H1 (cell line): ENCODE data around the gene TOP2B. TPM values are rescaled to one million over a fixed set of nuclear protein-coding genes. Genes with fewer than 3 reads are reported as not detected.

Source experiments
- CTCF ChIA-PET: fragments of 300-600 bp; sonication (Branson Sonifier 250); formaldehyde crosslinking; loops from one replicate; lab custom pipeline; 2021; ENCODE audit not compliant: partially characterized antibody; lab: Charles Lee
- POLR2A ChIA-PET: fragments of 300-600 bp; sonication (Branson Sonifier 250); formaldehyde crosslinking; loops from one replicate; lab custom pipeline; 2021; ENCODE audit warnings: inconsistent platforms; ENCODE audit not compliant: partially characterized antibody; lab: Charles Lee
- DNase-seq, 2 experiments: peaks; one replicate each; pipeline versions ENCODE4 v3.0.0 to v3.0.0-alpha.2; 2010 to 2022; ENCODE audit warnings: low spot score in 2 of 2, low read depth in 1 of 2, mixed read lengths in 1 of 2
- FAIRE-seq: peaks from 2 replicates; lab custom pipeline; 2011; peaks lifted over from hg19 to GRCh38; lab: Jason Lieb, UNC
- H2AFZ ChIP-seq: 2 replicates; pipeline ENCODE4 v1.8.1; 2012; ENCODE audit warnings: low read length, inconsistent platforms
- H2AK5ac ChIP-seq: 2 replicates; pipeline ENCODE4 v1.6.1; 2013; ENCODE audit warnings: low read depth, low read length
- H2BK120ac ChIP-seq: replicated peaks from 2 replicates; pipeline ENCODE3; 2013; ENCODE audit warnings: low read depth, low read length, inconsistent platforms
- H2BK12ac ChIP-seq: 2 replicates; pipeline ENCODE4 v1.6.1; 2013; ENCODE audit warnings: low read depth, low read length
- H2BK15ac ChIP-seq: 2 replicates; pipeline ENCODE4 v1.6.1; 2013; ENCODE audit warnings: low read length
- H2BK20ac ChIP-seq: 2 replicates; pipeline ENCODE4 v1.6.1; 2013; ENCODE audit warnings: low read length
- H2BK5ac ChIP-seq: 2 replicates; pipeline ENCODE4 v1.6.1; 2013; ENCODE audit warnings: low read depth, low read length
- H3K14ac ChIP-seq: 2 replicates; pipeline ENCODE4 v1.6.1; 2013; ENCODE audit warnings: inconsistent platforms; ENCODE audit not compliant: insufficient read length
- H3K18ac ChIP-seq: 2 replicates; pipeline ENCODE4 v1.6.1; 2013; ENCODE audit warnings: low read length; ENCODE audit errors: extremely low read depth
- H3K23ac ChIP-seq: 2 replicates; pipeline ENCODE4 v1.6.1; 2013; ENCODE audit warnings: inconsistent platforms; ENCODE audit not compliant: insufficient read length
- H3K23me2 ChIP-seq: 2 replicates; pipeline ENCODE4 v1.6.1; 2013; ENCODE audit warnings: low read depth, low read length
- H3K27ac ChIP-seq: 2 replicates; pipeline ENCODE4 v1.6.1; 2011; ENCODE audit warnings: low read depth, low read length, inconsistent platforms
- H3K27me3 ChIP-seq, 4 experiments: replicated peaks in 1 of 4; 1 replicate in 1 of 4; 2 replicates in 3 of 4; pipeline versions ENCODE4 v1.6.1 to v1.8.1; 2011 to 2013; ENCODE audit warnings: low read length in 3 of 4, mild to moderate bottlenecking in 3 of 4, inconsistent platforms in 2 of 4, mixed read lengths in 2 of 4, moderate library complexity in 1 of 4; ENCODE audit not compliant: control insufficient read depth in 3 of 4, insufficient read depth in 3 of 4; ENCODE audit errors: extremely low read depth in 1 of 4
- H3K36me3 ChIP-seq, 4 experiments: 2 replicates each; pipeline versions ENCODE4 v1.6.1 to v1.8.1; 2011 to 2013; ENCODE audit warnings: mild to moderate bottlenecking in 4 of 4, low read length in 3 of 4, moderate library complexity in 2 of 4, control low read depth in 1 of 4, inconsistent platforms in 1 of 4; ENCODE audit not compliant: insufficient read depth in 4 of 4, control insufficient read depth in 2 of 4
- H3K4ac ChIP-seq: replicated peaks from 2 replicates; pipeline ENCODE3; 2013; ENCODE audit warnings: low read length, low read depth, mixed read lengths, inconsistent platforms; ENCODE audit not compliant: insufficient read length
- H3K4me1 ChIP-seq, 4 experiments: replicated peaks in 1 of 4; 1 replicate in 1 of 4; 2 replicates in 3 of 4; pipeline versions ENCODE4 v1.6.1 to v1.8.1; 2011 to 2013; ENCODE audit warnings: low read length in 3 of 4, inconsistent platforms in 2 of 4, mixed read lengths in 1 of 4; ENCODE audit not compliant: insufficient read depth in 4 of 4, control insufficient read depth in 3 of 4
- H3K4me2 ChIP-seq, 2 experiments: 2 replicates each; pipeline versions ENCODE4 v1.6.1 to v1.8.1; 2011 to 2013; ENCODE audit warnings: low read depth in 2 of 2, low read length in 2 of 2, control low read depth in 1 of 2, inconsistent platforms in 1 of 2, mild to moderate bottlenecking in 1 of 2; ENCODE audit not compliant: insufficient read depth in 1 of 2
- H3K4me3 ChIP-seq, 4 experiments: fragments of 200-600, 300-600 bp in 1 of 4; sonication (generic), shearing (Covaris generic), sonication (Bioruptor Twin) in 1 of 4; 2 replicates each; pipeline versions ENCODE4 v1.5.1 to v1.8.1; 2011 to 2016; ENCODE audit warnings: low read length in 4 of 4, low read depth in 3 of 4, control low read depth in 2 of 4, inconsistent platforms in 2 of 4, mild to moderate bottlenecking in 2 of 4, mixed read lengths in 1 of 4, moderate library complexity in 1 of 4; ENCODE audit not compliant: insufficient read depth in 2 of 4; ENCODE audit errors: extremely low read depth in 1 of 4
- H3K56ac ChIP-seq: replicated peaks from 2 replicates; pipeline ENCODE3; 2013; ENCODE audit warnings: low read depth, mild to moderate bottlenecking, mixed read lengths, low read length, inconsistent platforms; ENCODE audit not compliant: insufficient read length
- H3K79me1 ChIP-seq: 2 replicates; pipeline ENCODE4 v1.6.1; 2013; ENCODE audit warnings: low read depth, low read length, control low read depth
- H3K79me2 ChIP-seq, 2 experiments: 2 replicates each; pipeline versions ENCODE4 v1.6.1 to v1.8.1; 2012 to 2013; ENCODE audit warnings: low read length in 2 of 2, mild to moderate bottlenecking in 2 of 2, inconsistent platforms in 1 of 2; ENCODE audit not compliant: insufficient read depth in 2 of 2, control insufficient read depth in 1 of 2
- H3K9ac ChIP-seq, 4 experiments: replicated peaks in 1 of 4; 1 replicate in 1 of 4; 2 replicates in 3 of 4; pipeline versions ENCODE4 v1.6.1 to v1.8.1; 2011 to 2013; ENCODE audit warnings: low read depth in 3 of 4, low read length in 3 of 4, control low read depth in 2 of 4, mild to moderate bottlenecking in 2 of 4, moderate library complexity in 2 of 4, inconsistent platforms in 1 of 4; ENCODE audit errors: extremely low read depth in 1 of 4
- H3K9me3 ChIP-seq, 2 experiments: 2 replicates each; pipeline versions ENCODE4 v1.6.1 to v1.8.1; 2012 to 2013; ENCODE audit warnings: mild to moderate bottlenecking in 2 of 2, moderate library complexity in 2 of 2, control low read depth in 1 of 2, inconsistent platforms in 1 of 2, low read depth in 1 of 2, low read length in 1 of 2, mixed read lengths in 1 of 2; ENCODE audit not compliant: insufficient read depth in 2 of 2
- H4K20me1 ChIP-seq, 2 experiments: replicated peaks in 1 of 2; 2 replicates each; pipeline versions ENCODE3 to v1.8.1; 2011 to 2013; ENCODE audit warnings: inconsistent platforms in 2 of 2, low read length in 2 of 2, mild to moderate bottlenecking in 1 of 2; ENCODE audit not compliant: insufficient read depth in 2 of 2, control insufficient read depth in 1 of 2
- H4K5ac ChIP-seq: 2 replicates; pipeline ENCODE4 v1.6.1; 2013; ENCODE audit warnings: low read length, low read depth, mixed read lengths, inconsistent platforms; ENCODE audit not compliant: insufficient read length
- H4K8ac ChIP-seq: 2 replicates; pipeline ENCODE4 v1.8.0; 2013; ENCODE audit warnings: mild to moderate bottlenecking, moderate library complexity, low read length, inconsistent platforms; ENCODE audit not compliant: insufficient read depth; ENCODE audit errors: extremely low read depth
- H4K91ac ChIP-seq: replicated peaks from 2 replicates; pipeline ENCODE3; 2013; ENCODE audit warnings: low read length, mixed read lengths, inconsistent platforms; ENCODE audit not compliant: insufficient read length
- WGBS, 2 experiments: shearing (Covaris generic) in 1 of 2; methylation state at CpG; one replicate each; pipeline versions ENCODE4 v1.1.6 to v1.1.7; 2013 to 2015; ENCODE audit warnings: low lambda C conversion rate in 2 of 2, mixed read lengths in 2 of 2, inconsistent platforms in 1 of 2, low coverage in 1 of 2, missing lambda C conversion rate in 1 of 2; ENCODE audit not compliant: insufficient replicate concordance in 2 of 2, insufficient coverage in 1 of 2, insufficient read length in 1 of 2; ENCODE audit errors: extremely low coverage in 1 of 2, missing lambda C conversion rate in 1 of 2; 5-methylcytosine and 5-hydroxymethylcytosine counted together
- polyA plus RNA-seq, 7 experiments: library from polyadenylated mRNA; depleted of rRNA in 3 of 7; stranded (reverse) in 5 of 7; unstranded in 2 of 7; fragments of >200 nt in 5 of 7; fragments of 200-250 nt in 2 of 7; gene quantifications; 1 replicate in 5 of 7; 2 replicates in 1 of 7; 4 replicates in 1 of 7; pipeline versions ENCODE4 v1.2.1 to v1.2.3, GENCODE V29; 2011 to 2013; ENCODE audit warnings: missing spikeins in 2 of 7, mixed read lengths in 2 of 7
- total RNA-seq: library from RNA; stranded (reverse); fragmentation: NEBNext Ultra II Directional; extraction: Animal tissue kit (Norgen Biotek cat#: 25700); gene quantifications from 2 replicates; pipeline ENCODE4 v1.2.1, GENCODE V29; 2021
- TF ChIP-seq, protein P1 (sequence below): IDR thresholded peaks from 2 replicates; pipeline ENCODE4 v1.6.1; 2011; ENCODE audit warnings: low read length, improper control_type of control experiment

The TOP2B gene
- total and polyA plus RNA-seq, 2 of the 8 experiments (the other 6 are each of a cell fraction or from before 2014, with no cell fraction given) = 34.9 to 206 TPM

- Histone ChIP-seq H3K79me2 (no peaks in the 10 kb centered on the region), H4K5ac (no peak overlapping the region), H3K9me3 (no peaks in the 10 kb centered on the region), H3K4me2 (no peak overlapping the region), H3K27ac (no peak overlapping the region), H2BK15ac (no peak overlapping the region), H2BK120ac (no peak overlapping the region), H3K27me3 (no peaks in the 10 kb centered on the region), H3K79me1 (no peaks in the 10 kb centered on the region), H3K9ac (no peak overlapping the region), H4K91ac (no peak overlapping the region), H3K18ac (no peak overlapping the region), H4K20me1 (no peaks in the 10 kb centered on the region), H3K56ac (no peak overlapping the region), H3K4ac (no peak overlapping the region), H4K8ac (no peak overlapping the region), H3K23me2 (no peaks in the 10 kb centered on the region), H3K4me3 (no peak overlapping the region), H2BK12ac (no peak overlapping the region), H2BK5ac (no peak overlapping the region), H3K4me1 (no peaks in the 10 kb centered on the region), H2AK5ac (no peak overlapping the region), H2BK20ac (no peak overlapping the region), H2AFZ (no peak overlapping the region), H3K23ac (no peak overlapping the region), H3K14ac (no peak overlapping the region), H3K36me3 (no peaks in the 10 kb centered on the region)
- 95% methylated on average over 1 of the region's 1 CpG; no CpG with 5 or more reads in 1 of the 2 experiments for WGBS, 2 experiments
- POLR2A ChIA-PET = no interaction called here
- FAIRE-seq (no peak), DNase-seq (no peak)
- CTCF ChIA-PET = interaction anchor here (1.3 to 3.6 kb wide), 2 partner anchors 9 to 35 kb away, joined by 3 to 14 read pairs; no protein-coding TSS in a partner anchor
- TF ChIP-seq, protein P1, sequence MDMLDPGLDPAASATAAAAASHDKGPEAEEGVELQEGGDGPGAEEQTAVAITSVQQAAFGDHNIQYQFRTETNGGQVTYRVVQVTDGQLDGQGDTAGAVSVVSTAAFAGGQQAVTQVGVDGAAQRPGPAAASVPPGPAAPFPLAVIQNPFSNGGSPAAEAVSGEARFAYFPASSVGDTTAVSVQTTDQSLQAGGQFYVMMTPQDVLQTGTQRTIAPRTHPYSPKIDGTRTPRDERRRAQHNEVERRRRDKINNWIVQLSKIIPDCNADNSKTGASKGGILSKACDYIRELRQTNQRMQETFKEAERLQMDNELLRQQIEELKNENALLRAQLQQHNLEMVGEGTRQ = no peak
Measured at GRCh38 chr3:25683410-25683809, 18.7 kb upstream of the TOP2B start.
